Measurements from ENCODE around the gene EPN3.

EPN3 gene

DNA sequence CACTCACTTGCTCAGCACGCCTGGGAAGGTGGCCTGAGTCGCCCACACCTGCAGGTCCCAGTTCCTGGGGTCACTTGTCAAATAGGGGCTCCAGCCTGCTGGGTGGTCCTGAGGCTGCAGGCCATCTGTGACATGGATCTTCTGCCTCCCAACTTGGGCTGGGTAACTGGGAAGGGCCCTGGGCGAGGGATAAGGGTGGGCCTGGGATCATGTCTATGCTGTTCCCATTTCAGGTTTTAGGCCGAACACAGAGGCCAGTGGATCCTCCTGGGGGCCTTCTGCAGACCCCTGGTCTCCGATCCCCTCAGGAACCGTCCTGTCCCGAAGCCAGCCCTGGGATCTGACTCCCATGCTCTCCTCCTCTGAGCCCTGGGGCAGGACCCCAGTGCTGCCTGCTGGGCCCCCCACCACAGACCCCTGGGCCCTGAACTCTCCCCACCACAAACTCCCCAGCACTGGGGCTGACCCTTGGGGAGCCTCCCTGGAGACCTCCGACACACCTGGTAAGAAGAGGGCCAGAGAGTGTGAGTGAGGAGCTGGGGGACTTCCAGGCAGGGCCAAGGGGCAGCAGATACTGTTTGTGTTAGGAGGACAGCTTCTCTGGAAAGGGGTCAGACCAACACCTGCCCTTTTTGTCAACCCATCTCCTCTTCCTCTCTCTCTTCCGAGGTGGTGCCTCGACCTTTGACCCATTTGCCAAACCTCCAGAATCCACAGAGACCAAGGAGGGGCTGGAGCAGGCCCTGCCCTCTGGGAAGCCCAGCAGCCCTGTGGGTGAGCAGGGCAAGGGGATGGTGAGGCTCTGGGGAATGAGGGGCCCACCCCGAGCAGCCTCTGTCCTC lies 8.2 kb downstream of the EPN3 start:
- Histone ChIP-seq H3K27me3 (ENCODE audit: control insufficient read depth, insufficient read depth, low read length) (no peaks in the 10 kb centered on the region), H3K4me2 (ENCODE audit: low read length) (no peak overlapping the region), H3K9ac (no peak overlapping the region), H3K9me3 (ENCODE audit: control insufficient read depth, low read length) (no peaks in the 10 kb centered on the region), H3K27ac (peak overlapping the region; percentile 36), H2AFZ (no peak overlapping the region), H3K36me3 (ENCODE audit: control insufficient read depth, insufficient read depth, low read length) (no peaks in the 10 kb centered on the region), H3K4me1 (peaks cover 31% of the 10 kb centered on the region), H3K4me3 (ENCODE audit: low read depth, low read length) (no peak overlapping the region), H3K79me2 (peaks cover 28% of the 10 kb centered on the region)
- TF ChIP-seq, protein P1, sequence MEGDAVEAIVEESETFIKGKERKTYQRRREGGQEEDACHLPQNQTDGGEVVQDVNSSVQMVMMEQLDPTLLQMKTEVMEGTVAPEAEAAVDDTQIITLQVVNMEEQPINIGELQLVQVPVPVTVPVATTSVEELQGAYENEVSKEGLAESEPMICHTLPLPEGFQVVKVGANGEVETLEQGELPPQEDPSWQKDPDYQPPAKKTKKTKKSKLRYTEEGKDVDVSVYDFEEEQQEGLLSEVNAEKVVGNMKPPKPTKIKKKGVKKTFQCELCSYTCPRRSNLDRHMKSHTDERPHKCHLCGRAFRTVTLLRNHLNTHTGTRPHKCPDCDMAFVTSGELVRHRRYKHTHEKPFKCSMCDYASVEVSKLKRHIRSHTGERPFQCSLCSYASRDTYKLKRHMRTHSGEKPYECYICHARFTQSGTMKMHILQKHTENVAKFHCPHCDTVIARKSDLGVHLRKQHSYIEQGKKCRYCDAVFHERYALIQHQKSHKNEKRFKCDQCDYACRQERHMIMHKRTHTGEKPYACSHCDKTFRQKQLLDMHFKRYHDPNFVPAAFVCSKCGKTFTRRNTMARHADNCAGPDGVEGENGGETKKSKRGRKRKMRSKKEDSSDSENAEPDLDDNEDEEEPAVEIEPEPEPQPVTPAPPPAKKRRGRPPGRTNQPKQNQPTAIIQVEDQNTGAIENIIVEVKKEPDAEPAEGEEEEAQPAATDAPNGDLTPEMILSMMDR (IDR thresholded peaks at IDR 0.05): no peak

DNA sequence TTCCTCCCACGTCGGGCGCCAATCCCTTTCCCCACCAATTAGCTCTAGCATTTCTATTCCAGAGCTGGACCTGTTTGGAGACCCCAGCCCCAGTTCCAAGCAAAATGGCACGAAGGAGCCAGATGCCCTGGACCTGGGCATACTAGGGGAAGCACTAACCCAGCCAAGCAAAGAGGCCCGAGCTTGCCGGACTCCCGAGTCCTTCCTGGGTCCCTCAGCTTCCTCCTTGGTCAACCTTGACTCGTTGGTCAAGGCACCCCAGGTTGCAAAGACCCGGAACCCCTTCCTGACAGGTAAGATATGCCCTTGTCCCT lies 8.8 kb downstream of the EPN3 start:
- H3K9ac ChIP-seq: no peak overlapping the region
- TF ChIP-seq, protein P1 (IDR thresholded peaks at IDR 0.05): no peak
- H3K9me3 ChIP-seq (ENCODE audit: control insufficient read depth, low read length): no peaks in the 10 kb centered on the region
- H3K27ac ChIP-seq: peak overlapping the region; percentile 36
- H2AFZ ChIP-seq: peak overlapping the region; percentile 72
- peaks cover 25% of the 10 kb centered on the region for H3K79me2 ChIP-seq
- no peaks in the 10 kb centered on the region for H3K36me3 ChIP-seq (ENCODE audit: control insufficient read depth, insufficient read depth, low read length)
- peak overlapping the region; percentile 1 for H3K4me2 ChIP-seq (ENCODE audit: low read length)
- peaks cover 32% of the 10 kb centered on the region for H3K4me1 ChIP-seq
- H3K27me3 ChIP-seq (ENCODE audit: control insufficient read depth, insufficient read depth, low read length): no peaks in the 10 kb centered on the region
- H3K4me3 ChIP-seq (ENCODE audit: low read depth, low read length): no peak overlapping the region

DNA sequence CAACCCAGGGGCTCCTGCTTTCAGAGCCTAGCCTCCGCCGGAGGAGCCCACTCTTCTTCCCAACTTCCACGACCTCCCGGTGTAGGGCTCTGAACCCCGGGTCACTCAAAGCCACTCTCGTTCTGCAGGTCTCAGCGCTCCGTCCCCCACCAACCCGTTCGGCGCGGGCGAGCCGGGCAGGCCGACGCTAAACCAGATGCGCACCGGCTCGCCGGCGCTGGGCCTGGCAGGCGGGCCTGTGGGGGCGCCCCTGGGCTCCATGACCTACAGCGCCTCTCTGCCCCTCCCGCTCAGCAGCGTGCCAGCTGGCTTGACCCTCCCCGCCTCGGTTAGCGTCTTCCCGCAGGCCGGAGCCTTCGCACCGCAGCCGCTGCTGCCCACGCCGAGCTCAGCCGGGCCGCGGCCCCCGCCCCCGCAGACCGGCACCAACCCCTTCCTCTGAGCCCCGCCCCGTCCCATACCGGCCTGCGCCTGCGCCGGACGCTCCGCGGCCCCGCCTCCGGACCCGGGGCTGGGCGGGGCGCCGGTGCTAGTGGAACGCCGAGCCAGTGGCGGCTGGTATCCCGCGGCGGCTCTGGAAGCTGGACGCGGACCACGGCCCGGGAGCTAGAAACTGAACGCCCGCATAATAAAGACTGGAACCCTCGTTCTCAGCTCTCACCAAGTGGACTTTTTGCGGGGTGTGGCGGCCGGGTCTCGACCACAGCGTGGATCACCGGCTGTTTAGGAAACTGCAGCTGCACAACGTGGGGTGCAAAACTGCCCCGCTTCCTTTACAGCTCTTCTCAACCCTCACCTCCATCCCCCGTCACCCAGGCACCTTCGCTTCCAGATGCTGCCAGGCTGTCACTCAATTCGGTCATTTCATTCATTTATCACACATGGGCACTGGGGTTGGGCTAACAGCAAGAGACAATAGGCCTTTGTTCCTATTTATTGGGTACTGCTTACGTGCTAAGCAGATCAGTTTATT lies 9.5 kb downstream of the EPN3 start:
- TF ChIP-seq, protein P1 (IDR thresholded peaks at IDR 0.05): no peak
- H3K4me1 ChIP-seq: peaks cover 36% of the 10 kb centered on the region

DNA sequence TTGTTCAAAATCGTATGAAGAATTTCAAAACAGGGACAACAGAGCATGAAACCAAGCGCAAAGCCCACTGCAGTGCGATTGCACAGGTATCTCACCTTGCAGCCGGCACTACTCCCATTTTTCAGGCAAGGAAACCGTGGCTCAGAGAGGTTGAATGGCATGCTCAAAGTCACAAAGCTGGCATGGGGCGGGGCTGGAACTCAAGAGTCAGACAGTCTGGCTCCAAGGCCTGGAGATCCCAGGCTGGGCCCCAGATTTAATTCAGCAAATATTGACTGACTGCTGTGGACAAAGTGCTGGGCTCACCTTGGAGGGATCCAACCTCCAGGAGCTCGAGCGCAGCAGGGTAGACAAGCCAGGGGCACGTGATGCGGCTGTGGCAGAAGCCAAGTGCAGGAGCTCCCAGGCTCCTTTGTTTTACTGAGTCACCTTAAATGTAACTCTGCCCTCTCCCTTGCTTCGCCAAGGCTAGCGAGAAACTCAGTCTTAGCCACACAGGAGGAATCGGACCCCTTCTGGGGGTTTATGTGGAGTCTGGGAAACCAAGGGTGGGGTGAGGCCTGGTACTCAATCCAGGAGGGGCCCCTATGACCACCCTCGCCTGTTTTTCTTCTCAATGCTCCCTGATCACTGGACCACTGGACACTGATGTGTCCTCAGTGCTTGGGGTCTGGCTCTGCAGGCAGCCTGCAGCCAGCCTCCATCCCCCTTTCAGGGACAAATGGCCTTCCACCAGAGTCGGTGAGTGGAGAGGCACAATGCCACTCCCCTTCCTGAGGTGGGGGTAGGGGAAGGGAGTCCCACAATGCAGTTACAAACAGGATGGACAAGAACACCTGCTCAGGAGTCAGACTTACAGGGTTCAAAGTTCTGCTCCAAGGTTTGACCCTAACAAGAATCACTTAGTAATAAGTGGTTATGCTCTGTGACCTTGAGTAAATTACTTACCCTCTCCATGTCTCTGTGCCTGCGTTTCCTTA lies 10.6 kb downstream of the EPN3 start:
- no peaks in the 10 kb centered on the region for H3K27me3 ChIP-seq (ENCODE audit: control insufficient read depth, insufficient read depth, low read length)
- H3K4me3 ChIP-seq (ENCODE audit: low read depth, low read length): no peak overlapping the region
- no peak overlapping the region for H3K9ac ChIP-seq
- no peaks in the 10 kb centered on the region for H3K9me3 ChIP-seq (ENCODE audit: control insufficient read depth, low read length)
- H2AFZ ChIP-seq: no peak overlapping the region
- peaks cover 37% of the 10 kb centered on the region for H3K4me1 ChIP-seq
- H3K36me3 ChIP-seq (ENCODE audit: control insufficient read depth, insufficient read depth, low read length): no peaks in the 10 kb centered on the region
- TF ChIP-seq, protein P1 (IDR thresholded peaks at IDR 0.05): no peak
- peaks cover 8% of the 10 kb centered on the region for H3K79me2 ChIP-seq
- H3K27ac ChIP-seq: no peak overlapping the region
- H3K4me2 ChIP-seq (ENCODE audit: low read length): no peak overlapping the region

More for the DNA sequence above, 9.5 kb downstream of the EPN3 start:
- peak overlapping the region; percentile 18 for H3K4me3 ChIP-seq (ENCODE audit: low read depth, low read length)
- H3K27me3 ChIP-seq (ENCODE audit: control insufficient read depth, insufficient read depth, low read length): no peaks in the 10 kb centered on the region
- H2AFZ ChIP-seq: peak overlapping the region; percentile 72
- H3K79me2 ChIP-seq: peaks cover 18% of the 10 kb centered on the region
- no peak overlapping the region for H3K9ac ChIP-seq
- H3K27ac ChIP-seq: peak overlapping the region; percentile 36
- H3K36me3 ChIP-seq (ENCODE audit: control insufficient read depth, insufficient read depth, low read length): no peaks in the 10 kb centered on the region
- H3K9me3 ChIP-seq (ENCODE audit: control insufficient read depth, low read length): no peaks in the 10 kb centered on the region
- peak overlapping the region; percentile 30 for H3K4me2 ChIP-seq (ENCODE audit: low read length)

All from parathyroid adenoma (tissue), 2 donors.